ENCODE measurements around the gene HOATZ.

- TF ChIP-seq, protein P1, sequence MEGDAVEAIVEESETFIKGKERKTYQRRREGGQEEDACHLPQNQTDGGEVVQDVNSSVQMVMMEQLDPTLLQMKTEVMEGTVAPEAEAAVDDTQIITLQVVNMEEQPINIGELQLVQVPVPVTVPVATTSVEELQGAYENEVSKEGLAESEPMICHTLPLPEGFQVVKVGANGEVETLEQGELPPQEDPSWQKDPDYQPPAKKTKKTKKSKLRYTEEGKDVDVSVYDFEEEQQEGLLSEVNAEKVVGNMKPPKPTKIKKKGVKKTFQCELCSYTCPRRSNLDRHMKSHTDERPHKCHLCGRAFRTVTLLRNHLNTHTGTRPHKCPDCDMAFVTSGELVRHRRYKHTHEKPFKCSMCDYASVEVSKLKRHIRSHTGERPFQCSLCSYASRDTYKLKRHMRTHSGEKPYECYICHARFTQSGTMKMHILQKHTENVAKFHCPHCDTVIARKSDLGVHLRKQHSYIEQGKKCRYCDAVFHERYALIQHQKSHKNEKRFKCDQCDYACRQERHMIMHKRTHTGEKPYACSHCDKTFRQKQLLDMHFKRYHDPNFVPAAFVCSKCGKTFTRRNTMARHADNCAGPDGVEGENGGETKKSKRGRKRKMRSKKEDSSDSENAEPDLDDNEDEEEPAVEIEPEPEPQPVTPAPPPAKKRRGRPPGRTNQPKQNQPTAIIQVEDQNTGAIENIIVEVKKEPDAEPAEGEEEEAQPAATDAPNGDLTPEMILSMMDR (IDR thresholded peaks at IDR 0.05): peak; percentile 20 to 72 (median 55)
- TF ChIP-seq POLR2A (IDR thresholded peaks at IDR 0.05): no peak
These were observed 71.8 kb downstream of the HOATZ start for GRCh38 chr11:111586388-111586831.

Measured in body of pancreas (tissue), 4 donors.